Measurements from ENCODE around the gene TEX2.
"Not testable (repeated sequence)": the region's sequence is repeated elsewhere in the genome, so short reads cannot be mapped to it uniquely, and the experiment has no call there.

Gene TEX2

DNA sequence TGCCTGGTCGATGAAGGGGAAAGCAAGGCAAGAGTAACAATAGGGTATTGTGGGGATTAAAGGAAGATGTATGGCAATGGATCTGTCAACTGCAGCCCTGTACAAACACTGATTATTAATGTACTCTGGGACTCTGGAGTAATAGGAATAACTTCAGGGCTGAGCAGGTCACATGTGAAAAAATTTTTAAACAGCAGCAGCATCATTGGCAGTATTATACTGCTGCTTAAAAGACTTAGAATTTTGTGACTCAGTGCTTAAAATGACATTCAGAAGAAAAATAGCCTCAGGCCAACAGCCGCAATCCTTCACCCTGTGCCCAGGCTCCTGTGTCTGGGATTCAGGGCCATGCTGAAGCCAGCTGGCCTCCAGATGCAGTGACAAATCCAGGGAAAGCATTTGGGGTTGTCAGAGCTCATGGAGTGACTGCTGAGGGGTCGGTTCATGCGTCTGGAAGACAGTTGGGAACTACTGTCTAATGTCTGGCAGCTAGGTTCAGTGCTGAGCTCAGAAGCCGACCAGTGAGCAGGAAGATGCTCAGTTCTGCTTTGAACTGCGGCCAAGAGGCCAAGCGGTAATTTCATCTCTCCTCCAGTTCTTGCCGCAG lies 22.2 kb downstream of the TEX2 start:
- in situ Hi-C loops (cut with MboI; ENCODE audit: low sequenced_read_pairs), result no loop called here

DNA sequence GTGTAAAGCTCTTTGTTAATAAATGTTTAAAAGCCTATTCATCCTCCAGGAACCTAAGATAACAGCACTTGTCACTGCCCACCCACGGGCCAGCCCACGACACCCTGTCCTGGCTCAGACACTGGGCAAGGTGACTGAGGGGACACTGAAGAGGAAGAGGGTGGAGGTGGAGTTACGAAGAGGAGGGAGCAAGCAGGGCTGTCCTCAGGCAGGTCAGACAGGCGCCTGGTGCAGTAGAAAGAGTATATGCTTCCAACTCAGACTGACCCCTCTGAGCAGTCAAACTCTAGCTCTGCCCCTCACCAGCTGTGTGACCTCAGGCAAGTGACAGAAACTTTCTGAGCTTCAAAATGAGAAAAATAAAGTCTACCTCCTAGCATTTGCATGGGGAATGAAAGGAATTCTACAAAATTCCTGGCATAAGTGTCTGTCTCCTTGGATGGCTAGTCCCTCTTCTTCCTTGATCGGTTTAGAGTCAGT lies 22.8 kb downstream of the TEX2 start:
- in situ Hi-C loops (cut with MboI; ENCODE audit: low sequenced_read_pairs), result no loop called here

DNA sequence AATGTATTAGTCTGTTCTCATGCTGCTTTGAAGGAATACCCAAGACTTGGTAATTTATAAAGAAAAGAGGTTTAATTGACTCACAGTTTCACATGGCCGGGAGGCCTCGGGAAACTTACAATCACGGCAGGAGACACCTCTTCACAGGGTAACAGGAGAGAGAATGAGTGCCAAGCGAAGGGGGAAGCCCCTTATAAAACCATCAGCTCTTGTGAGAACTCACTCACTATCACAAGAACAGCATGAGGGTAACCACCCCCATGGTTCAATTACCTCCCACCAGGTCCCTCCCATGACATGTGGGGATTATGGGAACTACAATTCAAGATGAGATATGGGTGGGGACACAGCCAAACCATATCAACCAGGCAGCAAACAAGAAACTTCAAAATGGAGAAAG lies 24.6 kb downstream of the TEX2 start:
- in situ Hi-C loops (cut with MboI; ENCODE audit: low sequenced_read_pairs), result not testable (repeated sequence)

DNA sequence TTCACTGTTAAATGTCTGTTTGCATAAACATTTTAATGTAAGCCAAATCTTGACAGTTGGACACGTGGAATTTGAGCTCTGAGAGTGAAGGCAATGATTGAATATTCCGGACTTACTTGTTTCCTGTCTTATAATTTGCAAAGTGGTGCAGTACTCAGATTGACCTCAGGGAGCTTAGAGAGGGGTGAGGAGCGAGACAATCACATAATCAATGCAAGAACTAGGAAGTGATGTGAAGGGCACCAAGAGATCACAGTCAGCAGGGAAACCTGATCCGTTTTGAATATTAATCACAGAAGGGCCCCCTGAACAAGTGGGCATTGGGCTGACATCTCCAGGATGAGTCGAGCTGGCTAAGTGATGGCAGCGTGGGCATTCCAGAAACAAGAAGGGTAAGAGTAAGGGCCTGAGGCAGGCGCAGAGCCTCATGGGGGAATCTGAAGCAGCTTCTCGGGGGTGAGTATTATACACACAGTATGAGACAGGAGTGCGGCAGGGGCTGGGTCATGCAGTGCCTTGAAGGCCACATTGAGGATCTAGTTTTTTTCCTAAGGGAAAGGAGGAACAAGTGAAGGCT lies 26.1 kb downstream of the TEX2 start:
- in situ Hi-C loops (cut with MboI; ENCODE audit: low sequenced_read_pairs), result no loop called here

DNA sequence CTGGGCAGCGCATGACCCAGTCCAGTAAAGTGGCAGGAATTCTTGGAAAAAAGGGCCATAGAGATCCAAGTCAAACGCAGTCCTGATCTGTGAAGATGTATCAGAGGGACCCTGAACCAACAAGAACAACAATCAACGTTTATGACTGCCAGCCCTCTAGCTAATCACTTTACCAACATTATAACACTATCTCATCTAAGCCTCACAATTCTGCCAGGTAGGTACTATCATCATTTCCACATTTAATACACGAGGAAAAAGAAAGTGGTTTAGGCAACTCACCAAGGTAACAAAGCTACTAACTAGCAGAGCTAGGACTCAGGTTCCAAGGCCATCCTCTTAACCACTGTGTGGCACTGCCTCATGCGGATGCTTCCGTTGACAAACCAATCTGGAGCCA lies 28.1 kb downstream of the TEX2 start:
- in situ Hi-C loops (cut with MboI; ENCODE audit: low sequenced_read_pairs), result no loop called here

DNA sequence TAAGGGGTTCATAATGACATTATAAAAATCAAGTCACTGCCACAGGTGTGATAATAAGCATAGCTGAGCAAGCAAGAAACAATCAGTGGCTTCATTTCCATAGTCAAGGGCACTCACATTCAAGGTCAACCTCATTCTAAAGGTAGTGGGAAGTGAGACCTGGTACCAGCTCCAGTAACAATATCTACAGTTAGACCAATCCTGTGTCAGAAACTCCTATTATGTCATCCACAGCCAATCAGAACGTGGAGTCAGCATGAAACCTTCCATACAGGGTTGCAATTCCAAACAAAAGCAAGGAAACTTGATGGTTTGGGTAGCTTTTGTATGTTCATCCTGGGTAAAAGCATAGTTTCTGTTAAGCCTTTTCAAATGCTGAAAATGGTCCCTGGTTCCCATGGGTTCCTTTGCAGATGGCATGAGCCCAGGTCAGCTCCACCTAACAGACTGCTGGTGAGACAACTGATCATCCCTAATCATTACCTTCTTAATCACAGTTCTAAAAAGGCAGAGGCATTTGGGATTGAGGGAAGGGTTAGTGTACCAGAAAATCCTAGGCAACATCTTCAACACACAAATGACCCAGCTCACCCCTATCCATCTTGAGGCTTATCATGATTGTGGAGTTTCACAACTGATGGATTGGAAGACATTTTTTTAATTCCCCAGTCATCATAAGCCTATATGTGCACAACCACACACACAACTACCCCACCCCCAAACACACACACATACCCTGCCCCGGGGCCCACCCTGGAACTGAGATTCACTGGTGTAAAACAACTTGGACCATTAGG lies 30.4 kb downstream of the TEX2 start:
- in situ Hi-C loops (cut with MboI; ENCODE audit: low sequenced_read_pairs), result no loop called here

DNA sequence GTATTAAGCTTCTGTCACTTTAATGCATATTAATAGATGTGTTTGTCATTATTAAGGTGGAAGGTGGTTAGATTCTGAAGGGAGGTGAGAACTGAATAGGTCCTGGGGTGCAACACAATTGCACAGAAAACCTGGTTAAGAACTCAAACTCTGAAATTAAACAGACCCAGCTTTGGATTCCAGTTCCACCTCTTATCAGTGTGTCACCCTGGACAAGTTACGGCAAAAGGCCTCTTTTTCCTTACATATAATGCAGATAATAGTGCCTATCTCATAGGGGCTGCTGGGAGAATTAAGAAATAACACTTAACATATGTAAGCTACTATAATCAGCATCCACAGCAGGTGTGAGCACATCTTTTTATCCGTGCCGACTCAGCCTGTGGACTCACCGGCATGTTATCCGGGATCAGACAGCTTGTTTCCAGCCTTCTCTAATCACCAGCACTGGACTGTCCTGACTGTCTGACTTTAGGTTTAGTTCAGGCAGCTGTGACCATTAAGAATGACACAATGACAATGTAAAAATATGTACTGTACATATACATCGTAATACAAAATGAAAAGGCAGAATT lies 31.4 kb downstream of the TEX2 start:
- in situ Hi-C loops (cut with MboI; ENCODE audit: low sequenced_read_pairs), result no loop called here

DNA sequence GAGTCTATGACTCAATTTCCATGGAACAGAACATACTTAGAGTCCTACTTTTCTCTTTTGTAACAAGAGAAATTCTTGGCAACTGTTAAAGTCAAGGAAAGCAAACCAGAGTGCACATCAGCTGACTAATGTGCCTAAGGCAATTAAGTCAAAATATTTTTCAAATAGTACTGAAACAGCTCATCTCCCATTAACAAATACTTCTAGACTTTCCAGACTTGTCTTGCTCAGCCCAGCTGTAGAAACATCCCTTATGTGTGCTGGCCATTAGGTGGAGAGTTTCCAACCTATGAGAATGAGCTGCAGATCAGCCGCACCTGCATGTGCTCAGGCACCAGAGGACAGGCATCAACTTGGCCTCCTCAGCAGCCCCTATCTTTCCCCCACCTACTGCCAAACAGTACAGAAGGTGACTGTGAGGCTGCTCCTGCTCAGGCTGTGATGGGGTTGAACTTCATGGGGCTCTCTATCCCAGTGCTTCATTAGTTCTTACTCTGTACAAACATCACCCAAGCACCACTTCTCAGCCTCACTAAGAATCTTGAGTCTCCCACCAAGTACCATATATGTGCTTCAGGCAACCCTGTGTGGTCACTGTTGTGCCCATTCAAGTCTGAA lies 32.2 kb downstream of the TEX2 start:
- in situ Hi-C loops (cut with MboI; ENCODE audit: low sequenced_read_pairs), result no loop called here

DNA sequence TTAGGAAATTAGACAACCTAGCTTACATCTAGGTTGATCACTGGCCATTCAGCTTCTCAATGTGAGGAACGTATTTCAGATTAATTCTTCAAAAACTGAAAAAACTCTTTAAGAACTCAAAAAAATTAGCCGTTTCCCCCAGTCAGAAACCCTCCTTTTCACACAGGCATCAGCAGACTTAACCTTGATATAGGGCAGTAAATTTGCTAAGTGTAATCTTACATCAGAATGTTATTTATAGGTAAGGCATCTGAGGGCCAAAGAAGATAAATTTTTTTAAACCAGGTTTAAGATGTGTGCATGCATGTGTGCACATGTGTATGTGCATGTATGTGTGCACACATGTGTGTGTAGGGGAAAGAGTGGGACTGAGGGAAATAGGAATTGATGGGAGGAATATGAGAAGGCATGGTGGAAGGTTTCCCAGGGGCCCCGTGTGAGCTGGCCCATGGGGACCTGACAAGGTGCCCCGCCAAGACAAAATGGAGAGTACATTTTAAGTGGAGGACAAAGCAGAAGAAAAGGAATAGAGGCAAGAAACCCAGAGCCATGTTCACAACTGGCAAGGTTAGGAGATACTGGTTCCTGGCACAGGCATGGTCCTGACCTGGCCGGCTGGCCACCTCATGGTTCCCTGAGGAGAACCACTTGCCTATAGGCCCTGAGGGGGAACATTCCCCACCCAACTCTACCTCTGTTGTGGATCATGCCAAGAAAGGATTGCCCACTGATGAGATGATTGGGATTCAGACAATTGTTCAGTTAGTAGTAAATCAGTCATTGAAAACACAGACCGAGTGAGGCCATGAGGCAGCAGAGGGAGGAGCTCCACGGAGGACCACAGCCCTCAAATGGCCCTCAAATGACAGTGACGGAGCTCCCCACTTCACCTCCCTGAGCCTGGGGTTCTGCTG lies 33.0 kb downstream of the TEX2 start:
- in situ Hi-C loops (cut with MboI; ENCODE audit: low sequenced_read_pairs), result no loop called here

DNA sequence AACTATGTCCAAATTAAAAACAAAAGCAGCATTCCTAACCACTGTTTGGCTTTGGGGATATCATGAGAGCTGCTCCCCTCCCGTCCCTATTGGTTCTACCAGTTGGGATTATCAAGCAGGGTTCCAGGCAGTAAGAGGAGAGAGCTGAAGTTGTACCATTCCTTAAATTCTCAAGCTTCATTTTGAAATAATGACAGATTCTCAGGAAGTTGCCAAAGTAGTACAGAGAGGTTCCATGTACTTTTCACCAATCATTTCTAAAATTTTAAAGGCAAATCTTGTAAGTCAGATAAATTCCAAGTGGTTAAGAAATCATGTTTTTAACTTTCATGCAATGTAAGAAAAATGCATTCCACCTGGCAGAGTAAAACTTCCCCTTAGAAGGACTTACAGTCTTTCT lies 36.9 kb downstream of the TEX2 start:
- in situ Hi-C loops (cut with MboI; ENCODE audit: low sequenced_read_pairs), result no loop called here

DNA sequence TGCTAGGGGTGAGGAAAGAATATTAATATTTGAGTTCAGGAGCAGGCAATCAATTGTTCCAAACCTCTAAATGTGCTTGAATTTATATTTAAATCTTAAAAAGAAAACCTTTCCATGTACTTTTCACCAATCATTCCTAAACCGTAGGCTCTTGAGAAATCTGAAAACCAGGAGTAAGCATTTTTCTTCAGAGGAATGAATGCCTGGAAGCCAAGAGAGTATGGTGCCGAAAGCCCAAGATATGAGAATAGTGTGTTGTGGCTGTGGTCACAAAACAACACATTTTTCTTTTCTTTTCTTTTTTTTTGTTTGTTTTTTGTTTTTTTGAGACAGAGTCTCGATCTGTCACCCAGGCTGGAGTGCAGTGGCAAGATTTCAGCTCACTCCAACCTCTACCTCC lies 37.6 kb downstream of the TEX2 start:
- in situ Hi-C loops (cut with MboI; ENCODE audit: low sequenced_read_pairs), result no loop called here

DNA sequence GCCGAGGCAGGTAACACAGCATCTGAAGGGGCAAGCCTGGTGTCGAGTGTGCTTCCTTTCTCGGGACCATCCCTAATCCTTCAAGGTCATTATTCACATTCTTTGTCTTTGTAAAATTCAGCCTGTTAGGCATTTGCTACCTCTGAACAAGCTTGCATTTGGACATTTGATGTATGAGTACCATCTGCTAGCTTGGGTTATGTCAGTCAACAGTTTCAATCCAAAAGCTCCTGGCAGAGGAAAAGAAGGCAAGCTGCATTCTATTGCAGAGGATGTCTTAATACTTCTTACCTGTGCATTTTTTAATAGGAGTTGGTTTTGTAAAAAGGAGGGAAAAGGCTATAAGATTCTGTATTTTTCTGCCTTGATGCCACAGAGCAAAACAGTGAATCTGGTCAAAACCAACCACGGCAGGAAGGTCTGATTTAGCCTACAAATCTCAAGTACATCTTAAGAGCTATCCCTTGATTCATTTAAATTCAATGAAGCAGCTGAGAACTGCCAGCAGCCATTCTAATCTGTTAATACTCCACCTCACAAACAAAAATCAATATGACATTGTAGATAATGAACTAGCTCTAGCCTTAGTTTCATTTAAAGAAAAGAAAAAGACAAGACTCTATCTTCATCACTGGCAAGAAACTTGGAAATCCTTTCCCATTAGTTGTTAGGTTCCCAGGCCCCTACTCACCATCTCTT lies 39.0 kb downstream of the TEX2 start:
- in situ Hi-C loops (cut with MboI; ENCODE audit: low sequenced_read_pairs), result no loop called here

DNA sequence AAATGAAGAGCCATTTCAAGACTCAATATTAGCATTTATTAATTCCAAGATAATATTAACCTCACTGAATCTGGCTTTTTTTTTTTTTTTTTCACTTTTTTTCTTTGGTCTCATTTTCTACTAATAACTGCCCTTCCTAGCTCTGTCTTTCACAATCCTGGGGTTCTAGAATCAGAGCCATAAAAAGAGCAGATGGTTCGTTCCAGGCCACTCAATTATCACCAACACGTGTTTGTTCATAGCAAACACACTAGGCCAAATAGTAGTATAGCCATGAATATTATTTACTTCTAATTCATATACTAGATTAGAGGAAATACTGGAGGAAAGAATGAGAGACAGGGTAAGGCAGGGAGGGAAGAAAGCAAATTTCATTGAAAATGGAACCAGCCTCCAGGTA lies 39.8 kb downstream of the TEX2 start:
- in situ Hi-C loops (cut with MboI; ENCODE audit: low sequenced_read_pairs), result no loop called here

DNA sequence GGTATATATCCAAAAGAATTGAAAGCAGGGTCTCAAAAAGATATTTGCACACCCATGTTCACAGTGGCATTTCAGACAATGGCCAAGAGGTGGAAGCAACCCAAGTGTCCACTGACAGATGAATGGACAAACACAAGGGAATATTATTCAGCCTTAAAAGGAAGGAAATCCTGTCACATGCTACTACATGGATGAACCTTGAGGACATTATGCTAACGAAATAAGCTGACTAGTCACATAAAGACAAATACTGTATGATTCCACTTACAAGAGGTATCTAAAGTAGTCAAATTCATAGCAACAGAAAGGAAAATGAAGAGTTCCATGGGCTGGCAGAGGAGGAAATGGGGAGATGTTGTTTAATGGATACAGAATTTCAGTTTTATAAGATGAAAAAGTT lies 41.4 kb downstream of the TEX2 start:
- in situ Hi-C loops (cut with MboI; ENCODE audit: low sequenced_read_pairs), result no loop called here

DNA sequence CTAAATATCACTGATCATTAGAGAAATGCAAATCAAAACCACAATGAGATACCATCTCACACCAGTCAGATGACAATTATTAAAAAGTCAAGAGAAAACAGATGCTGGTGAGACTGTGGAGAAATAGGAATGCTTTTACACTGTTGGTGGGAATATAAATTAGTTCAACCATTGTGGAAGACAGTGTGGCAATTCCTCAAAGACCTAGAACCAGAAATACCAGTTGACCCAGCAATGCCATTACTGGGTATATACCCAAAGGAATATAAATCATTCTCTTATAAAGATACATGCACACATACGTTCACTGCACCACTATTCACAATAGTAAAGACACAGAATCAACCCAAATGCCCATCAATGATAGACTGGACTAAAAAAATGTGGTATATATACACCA lies 42.5 kb downstream of the TEX2 start:
- in situ Hi-C loops (cut with MboI; ENCODE audit: low sequenced_read_pairs), result not testable (repeated sequence)

DNA sequence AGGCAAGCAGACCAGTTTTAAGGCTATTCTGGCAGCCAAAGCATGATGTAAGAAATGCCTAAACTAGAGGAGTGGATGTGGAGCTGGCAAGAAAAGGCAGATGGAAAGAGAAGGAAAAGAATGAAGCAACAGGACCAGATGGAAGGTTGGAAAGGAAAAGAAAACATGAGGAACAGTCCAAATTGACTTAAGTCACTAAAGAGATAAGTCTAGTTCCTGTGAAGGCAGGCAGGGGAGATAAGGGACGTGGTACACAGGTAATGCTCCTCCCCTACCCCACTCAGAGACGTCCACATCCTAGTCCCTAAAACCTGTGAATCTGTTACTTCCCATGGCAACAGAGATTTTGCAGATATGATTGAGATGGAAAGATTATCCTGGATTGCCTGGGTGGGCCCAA lies 43.5 kb downstream of the TEX2 start:
- in situ Hi-C loops (cut with MboI; ENCODE audit: low sequenced_read_pairs), result no loop called here

DNA sequence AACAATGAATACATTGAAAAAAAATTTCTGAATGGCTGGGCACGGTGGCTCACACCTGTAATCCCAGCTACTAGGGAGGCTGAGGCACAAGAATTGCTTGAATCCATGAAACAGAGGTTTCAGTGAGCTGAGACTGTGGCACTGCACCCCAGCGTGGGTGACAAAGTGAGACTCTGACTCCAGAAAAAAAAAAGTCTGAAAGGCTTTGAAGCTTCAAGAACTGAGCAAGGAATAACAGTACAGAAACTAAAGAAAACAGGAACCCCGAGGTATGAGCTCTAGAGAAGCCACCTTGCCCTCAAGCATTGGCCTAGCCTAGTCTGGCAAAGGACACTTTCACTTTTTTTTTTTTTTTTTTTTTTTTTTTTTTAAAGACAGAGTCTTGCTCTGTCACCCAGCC lies 45.0 kb downstream of the TEX2 start:
- in situ Hi-C loops (cut with MboI; ENCODE audit: low sequenced_read_pairs), result no loop called here

DNA sequence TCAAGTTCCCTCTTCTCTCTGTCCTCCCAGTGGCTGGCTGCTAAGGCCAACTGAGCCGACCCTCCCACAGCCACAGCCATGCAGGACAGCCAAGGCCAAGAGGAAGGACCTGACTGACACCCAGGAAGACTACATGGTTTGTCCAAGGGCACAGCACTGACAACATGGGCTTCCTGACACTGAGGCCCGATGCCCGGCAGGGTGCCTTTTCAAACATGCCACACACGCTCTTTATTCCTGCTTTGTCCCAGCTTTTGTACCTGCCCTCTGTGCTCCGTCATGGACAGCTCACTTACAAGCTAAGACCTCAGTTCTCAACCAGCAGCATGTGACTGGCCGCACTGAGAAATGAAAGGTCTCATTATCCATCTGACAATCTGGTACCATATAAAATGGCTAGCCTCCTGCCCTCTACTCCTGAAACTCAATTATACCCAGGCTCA lies 45.8 kb downstream of the TEX2 start:
- in situ Hi-C loops (cut with MboI; ENCODE audit: low sequenced_read_pairs), result no loop called here

DNA sequence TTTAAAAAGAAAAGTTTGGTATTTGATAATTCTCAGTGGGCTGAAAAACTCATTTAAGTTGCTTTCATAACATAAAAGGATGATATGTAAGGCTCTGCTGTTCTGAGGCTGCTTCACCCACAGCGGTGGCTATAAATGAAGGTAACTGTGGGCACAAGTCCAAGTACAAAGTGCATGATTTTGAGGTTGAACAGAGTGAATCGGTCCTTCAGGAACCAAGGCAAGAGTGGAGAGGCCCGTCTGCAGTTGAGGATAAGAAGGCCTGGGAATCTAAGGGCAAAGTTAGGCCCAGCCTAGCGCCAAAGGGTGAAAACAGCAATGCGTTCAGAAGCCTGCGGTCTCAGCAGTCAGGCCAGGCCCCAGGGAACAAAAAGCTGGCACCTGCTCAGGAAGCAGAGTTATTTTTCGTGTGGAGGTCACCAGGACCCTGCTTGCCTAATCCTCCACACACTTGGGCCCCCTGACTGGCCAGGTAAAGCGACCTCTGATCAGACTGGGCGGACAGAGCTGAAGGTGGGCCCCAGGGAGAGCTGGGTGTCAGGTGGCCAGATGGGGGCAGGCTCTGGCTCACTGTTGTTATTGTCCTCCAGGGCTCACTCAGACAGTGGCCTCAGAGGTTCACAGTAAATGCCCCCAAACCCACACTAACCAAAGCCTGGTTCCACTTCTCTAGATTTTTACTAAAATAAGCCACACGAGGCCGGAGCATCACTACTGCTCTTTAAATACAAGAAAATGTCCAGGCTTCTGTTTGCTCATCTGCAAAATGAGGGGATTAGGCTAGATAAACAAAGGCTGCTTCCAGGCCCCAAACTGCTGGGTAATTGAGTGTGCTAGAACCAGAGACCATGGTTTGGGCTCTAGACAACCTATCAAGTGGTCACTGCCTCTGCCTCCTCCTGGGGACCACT lies 46.5 kb downstream of the TEX2 start:
- in situ Hi-C loops (cut with MboI; ENCODE audit: low sequenced_read_pairs), result no loop called here

Measured in HL-60/S4 treated with retinoic acid at 250 ng/mL for 4 days and 3 days (cell line).